ENCODE results near the gene UFC1. TPM values are rescaled to one million over a fixed set of nuclear protein-coding genes. Genes with fewer than 3 reads are reported as not detected.

UFC1 gene
- total and polyA plus RNA-seq, 9 donors = 63.2 to 209 (median 107) TPM

GRCh38 chr1:161163793-161164192 is 10.0 kb downstream of the UFC1 start:
- TF ChIP-seq EP300 (IDR thresholded peaks at IDR 0.05) (no peak), CTCF (IDR thresholded peaks at IDR 0.05) (no peak), POLR2A (IDR thresholded peaks at IDR 0.05) (no peak)
- H3K27ac ChIP-seq = no peak overlapping the region
- no peaks in the 10 kb centered on the region for H3K9me3 ChIP-seq
- H3K4me3 ChIP-seq = no peak overlapping the region
- peaks cover 14% of the 10 kb centered on the region for H3K4me1 ChIP-seq (ENCODE audit: insufficient read depth)
- WGBS, 3 donors = 82 to 83% (median 82%) methylated on average over 5 of the region's 5 CpGs
- intact Hi-C loops (cut with DNase I) = no loop called here
- H3K36me3 ChIP-seq = no peaks in the 10 kb centered on the region
- DNase-seq = no peak
- H3K27me3 ChIP-seq = no peaks in the 10 kb centered on the region

- Histone ChIP-seq H3K4me1 (ENCODE audit: insufficient read depth) (peaks cover 10% of the 10 kb centered on the region), H3K4me3 (peak overlapping the region; percentile 93), H3K36me3 (no peaks in the 10 kb centered on the region), H3K9me3 (no peaks in the 10 kb centered on the region), H3K27me3 (no peaks in the 10 kb centered on the region), H3K27ac (peak overlapping the region in 1 of 2 donors; percentile 73)
- 51 to 59% (median 58%) methylated on average over 14 of the region's 14 CpGs for WGBS, 3 donors
- TF ChIP-seq POLR2A (IDR thresholded peaks at IDR 0.05) = no peak
- TF ChIP-seq EP300 (IDR thresholded peaks at IDR 0.05) = no peak
- TF ChIP-seq CTCF (IDR thresholded peaks at IDR 0.05) = no peak
- DNase-seq = no peak
- intact Hi-C loops (cut with DNase I) = no loop called here
Observed at GRCh38 chr1:161164901-161165610, 11.3 kb downstream of the UFC1 start.

GRCh38 chr1:161165742-161166668 is 12.2 kb downstream of the UFC1 start, which contains the start of gene PPOX:
Gene PPOX, plus strand, starts transcription at chr1:161166426. Its CDS starts 422 bp downstream, at chr1:161166848.
- H3K4me3 ChIP-seq = peak within 1 kb of the TSS; percentile 93
- H3K27me3 ChIP-seq = no peaks in the 10 kb centered on the region
- peaks cover 4% of the 10 kb centered on the region for H3K4me1 ChIP-seq (ENCODE audit: insufficient read depth)
- intact Hi-C loops (cut with DNase I) = no loop called here
- no peaks in the 10 kb centered on the region for H3K9me3 ChIP-seq
- H3K36me3 ChIP-seq = no peaks in the 10 kb centered on the region
- peak; percentile 91 to 96 (median 93) for DNase-seq
- no peak for TF ChIP-seq EP300 (IDR thresholded peaks at IDR 0.05)
- peak; percentile 76 for TF ChIP-seq POLR2A (IDR thresholded peaks at IDR 0.05)
- peak; percentile 30 to 36 (median 36) for TF ChIP-seq CTCF (IDR thresholded peaks at IDR 0.05)
- WGBS, 3 donors = 0 to 1% (median 0%) methylated on average over 47 to 54 of the region's 54 CpGs
- peak within 1 kb of the TSS; percentile 73 to 79 for H3K27ac ChIP-seq

GRCh38 chr1:161166669-161167548 is 13.1 kb downstream of the UFC1 start:
- H3K36me3 ChIP-seq = no peaks in the 10 kb centered on the region
- peak in 1 of 5 donors; percentile 55 for DNase-seq
- H3K9me3 ChIP-seq = no peaks in the 10 kb centered on the region
- no peaks in the 10 kb centered on the region for H3K27me3 ChIP-seq
- WGBS, 3 donors = 5 to 7% (median 5%) methylated on average over 33 of the region's 33 CpGs
- H3K27ac ChIP-seq = peak overlapping the region; percentile 73 to 79
- H3K4me3 ChIP-seq = peak overlapping the region; percentile 93
- intact Hi-C loops (cut with DNase I) = no loop called here
- TF ChIP-seq CTCF (IDR thresholded peaks at IDR 0.05) (no peak), EP300 (IDR thresholded peaks at IDR 0.05) (no peak), POLR2A (IDR thresholded peaks at IDR 0.05) (no peak)
- H3K4me1 ChIP-seq (ENCODE audit: insufficient read depth) = peaks cover 4% of the 10 kb centered on the region
